Skin of body (tissue), 3 donors: ENCODE measurements around the gene INTS6. TPM values are rescaled to one million over a fixed set of nuclear protein-coding genes. Genes with fewer than 3 reads are reported as not detected.

Experiments
- DNase-seq: peaks from one replicate; lab custom pipeline; 2025; lab: John Stamatoyannopoulos, UW
- small RNA-seq: library from RNA; depleted of rRNA; stranded (forward); fragments of <200 nt; gene quantifications from one replicate; pipeline ENCODE3, GENCODE V24; 2014; ENCODE audit warnings: low replicate concordance
- total RNA-seq: library from RNA; depleted of rRNA; stranded (reverse); fragments of >200 nt; gene quantifications from one replicate; pipeline ENCODE4 v1.2.3, GENCODE V29; 2014

The INTS6 gene
- total RNA-seq, 1 donor from 2014 or later = 44.3 TPM

GRCh38 chr13:51323824-51324511, 128.9 kb downstream of the INTS6 start:
- no peak for DNase-seq

DNA sequence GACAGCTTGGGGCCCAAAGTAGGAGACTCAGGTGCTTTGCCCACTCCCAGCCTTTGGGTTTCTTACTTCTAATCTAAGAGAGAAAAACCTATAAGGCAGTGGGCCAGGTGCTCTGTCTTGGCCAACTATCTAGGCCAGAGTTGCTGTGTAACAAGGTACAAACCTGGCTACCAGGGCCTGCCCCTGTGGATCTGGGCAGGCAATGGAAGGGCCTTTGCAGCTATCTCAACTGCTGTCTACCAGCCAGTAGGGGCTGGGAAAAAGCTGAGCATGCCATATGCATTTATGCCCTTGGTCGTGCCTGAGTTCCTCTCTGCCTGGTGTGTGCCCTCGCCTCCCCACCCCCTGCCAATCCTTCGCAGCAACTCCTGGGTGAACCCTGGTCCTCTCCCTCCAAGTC, 130.0 kb downstream of the INTS6 start:
- no peak for DNase-seq

DNA sequence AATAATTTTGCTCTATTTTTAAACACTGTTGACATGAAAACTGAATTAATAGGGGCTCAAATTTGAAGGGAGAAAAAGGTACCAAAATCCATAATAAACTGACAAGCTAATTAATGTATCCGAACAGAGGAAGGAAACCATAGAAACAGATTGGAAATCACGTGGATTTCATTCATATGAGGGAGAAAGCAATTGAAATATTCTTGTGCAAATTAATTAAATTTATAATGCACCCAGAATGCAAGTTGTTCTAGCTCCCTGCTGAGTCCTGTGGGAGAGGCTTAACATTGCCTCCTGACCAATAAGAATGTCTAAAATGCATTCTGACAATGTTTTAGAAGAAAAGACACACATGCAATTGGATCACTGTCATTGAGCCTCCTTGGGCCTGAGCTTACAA, 131.0 kb downstream of the INTS6 start:
- no peak for DNase-seq

DNA sequence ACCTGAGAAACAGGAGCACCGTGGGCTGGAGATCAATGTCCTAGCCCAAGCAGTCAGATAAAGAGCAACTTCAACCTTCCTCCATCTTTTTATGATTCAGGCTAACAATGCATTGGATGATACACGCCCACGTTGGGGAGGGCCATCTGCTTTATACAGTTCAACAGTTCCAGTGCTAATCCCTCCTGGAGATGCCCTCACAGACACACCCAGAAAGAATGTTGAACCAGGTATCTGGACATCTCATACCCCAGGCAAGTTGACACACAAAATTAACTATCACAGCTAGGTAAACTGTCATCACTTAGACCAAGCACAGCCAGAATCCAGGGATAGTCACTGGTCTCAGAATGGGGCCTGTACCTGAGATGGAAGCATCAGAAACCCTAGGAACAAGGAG, 134.0 kb downstream of the INTS6 start:
- no peak for DNase-seq

DNA sequence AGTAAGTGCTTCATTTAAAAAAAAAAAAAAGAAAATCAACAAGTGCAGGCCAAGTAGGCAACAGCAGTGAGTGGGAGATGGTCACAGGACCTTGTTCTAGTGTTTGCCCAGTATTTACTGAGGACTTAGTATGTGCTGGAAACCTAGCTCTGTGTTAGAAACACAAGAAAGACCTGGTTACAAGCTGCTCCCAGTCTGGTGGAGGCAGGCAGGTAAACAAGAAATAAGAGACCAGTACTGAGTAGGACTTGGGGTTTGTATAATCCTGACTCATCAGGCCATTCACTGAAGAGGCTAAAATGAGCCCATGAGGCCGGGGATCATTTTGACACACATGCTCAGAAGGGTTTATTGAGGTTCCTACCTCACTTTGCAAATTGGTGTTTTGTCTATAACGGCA, 134.8 kb downstream of the INTS6 start:
- DNase-seq = no peak

- no peak for DNase-seq
These were observed 135.6 kb downstream of the INTS6 start for GRCh38 chr13:51317262-51317661.

DNA sequence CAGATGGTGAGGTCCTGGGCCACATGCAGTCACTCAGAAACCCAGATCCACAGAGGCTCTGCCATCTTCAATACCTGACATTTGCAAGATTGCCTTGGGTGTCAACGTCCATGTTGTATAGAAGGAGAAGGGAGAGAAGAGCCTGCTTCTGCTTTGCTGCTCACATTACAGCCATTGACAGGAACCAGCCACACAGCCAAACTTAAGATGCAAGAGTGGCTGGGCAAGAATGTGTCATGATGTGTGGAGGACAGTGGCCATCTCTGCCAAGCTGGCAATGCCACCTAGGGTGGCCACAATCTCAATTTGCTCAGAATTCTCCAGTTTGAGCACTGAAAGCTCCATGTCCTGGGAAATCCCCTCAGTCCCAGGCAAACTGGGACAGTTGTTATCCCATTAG, 139.2 kb downstream of the INTS6 start:
- no peak for DNase-seq

DNA sequence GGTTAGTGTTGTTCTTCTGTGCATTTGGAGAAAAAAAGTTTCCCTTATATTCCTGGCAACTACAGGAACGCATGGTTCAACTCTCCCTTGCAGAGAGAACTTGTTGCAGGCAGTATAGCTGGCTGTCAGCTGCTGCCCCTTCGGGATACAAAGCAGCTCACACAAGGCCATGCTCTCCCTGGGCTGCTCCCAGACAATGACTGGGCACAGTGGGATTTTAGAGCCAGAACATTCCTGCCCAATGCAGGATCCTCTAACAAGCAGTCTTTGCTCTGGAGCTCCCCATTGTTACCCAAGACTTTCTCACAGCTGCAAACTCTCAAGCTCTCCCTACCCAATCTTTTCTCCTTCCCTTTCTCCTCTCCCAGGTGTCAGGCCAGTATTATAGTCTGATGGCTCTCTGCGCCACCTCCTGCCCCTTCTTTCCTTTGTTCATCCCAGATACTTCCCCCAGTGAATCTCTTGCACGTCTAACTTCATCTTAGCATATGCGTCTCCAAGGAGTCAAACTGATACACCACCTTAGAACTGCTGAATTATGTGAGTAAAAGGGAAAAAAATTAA, 140.8 kb downstream of the INTS6 start:
- no peak for DNase-seq

Small RNA genes lying within 50 kb of the gene (small RNA-seq; reads per million reads assigned to genes)
- gene MIR5693 = not detected
- not detected for gene RN7SL320P
- gene SNRPGP11 = not detected

Other genes starting within 250 kb of the INTS6 start
- 0.69 TPM for gene FAM124A, start 230.6 kb downstream of the INTS6 start, total RNA-seq
- not detected for gene SERPINE3, start 113.3 kb downstream of the INTS6 start, total RNA-seq
- 28.9 TPM for gene WDFY2, start 131.4 kb upstream of the INTS6 start, total RNA-seq